Upper lobe of left lung (tissue), 6 donors: ENCODE results near the gene RNLS. TPM values are rescaled to one million over a fixed set of nuclear protein-coding genes. Genes with fewer than 3 reads are reported as not detected.

Experiments
- ATAC-seq, 2 donors: fragments of 200-7000 bp; cut with Tn5 transposase; one replicate each; pipeline ENCODE4 v1.9.1; 2022; ENCODE audit warnings: mild to moderate bottlenecking in 2 of 2, moderate library complexity in 2 of 2; ENCODE audit not compliant: low FRiP score in 2 of 2
- DNase-seq, 2 donors: peaks; one replicate each; pipeline ENCODE4 v3.0.0-alpha.2; 2019 to 2020
- H3K27ac ChIP-seq, 4 donors: fragments of 200-600 bp; sonication (generic); one replicate each; pipeline ENCODE4 v1.5.1; 2016 to 2019
- H3K27me3 ChIP-seq, 4 donors: fragments of 200-600 bp; sonication (generic); one replicate each; pipeline ENCODE4 v1.5.1; 2017 to 2019
- H3K36me3 ChIP-seq, 4 donors: fragments of 200-600 bp; sonication (generic); one replicate each; pipeline ENCODE4 v1.5.1; 2016 to 2019
- H3K4me1 ChIP-seq, 4 donors: fragments of 200-600 bp; sonication (generic); one replicate each; pipeline ENCODE4 v1.5.1; 2018 to 2019
- H3K4me3 ChIP-seq, 4 donors: fragments of 200-600 bp; sonication (generic); one replicate each; pipeline ENCODE4 v1.5.1; 2017 to 2019; ENCODE audit warnings: mild to moderate bottlenecking in 2 of 4, moderate library complexity in 1 of 4
- H3K9me3 ChIP-seq, 4 donors: fragments of 200-600 bp; sonication (generic); one replicate each; pipeline ENCODE4 v1.5.1; 2018 to 2019
- EP300 ChIP-seq, 4 donors: sonication (generic); formaldehyde crosslinking; IDR thresholded peaks; one replicate each; pipeline ENCODE4 v1.5.1; 2017; ENCODE audit warnings: antibody characterized with exemption in 4 of 4, control low read depth in 2 of 4
- POLR2A ChIP-seq, 4 donors: fragments of 450-650 bp; IDR thresholded peaks; one replicate each; pipeline ENCODE4 v1.5.1; 2016 to 2017; ENCODE audit warnings: antibody characterized with exemption in 4 of 4, mild to moderate bottlenecking in 2 of 4
- POLR2AphosphoS5 ChIP-seq, 2 donors: sonication (generic); formaldehyde crosslinking; IDR thresholded peaks; one replicate each; pipeline ENCODE4 v1.5.1; 2017; ENCODE audit warnings: antibody characterized with exemption in 2 of 2
- WGBS, 2 donors: methylation state at CpG; one replicate each; pipeline ENCODE4 v1.1.5; 2017 to 2018; 5-methylcytosine and 5-hydroxymethylcytosine counted together
- total RNA-seq, 6 donors: library from RNA; depleted of rRNA in 4 of 6; stranded (reverse); fragments of >200 nt in 4 of 6; gene quantifications; one replicate each; pipeline versions ENCODE4 v1.1.0 to v1.2.1, GENCODE V29; 2016 to 2021
- TF ChIP-seq, protein P1 (sequence below), 6 experiments: fragments of 450-650 bp in 4 of 6; fragments of 200-600 bp in 2 of 6; sonication (generic) in 2 of 6; IDR thresholded peaks; one replicate each; pipeline ENCODE4 v1.5.1; 2016 to 2019; ENCODE audit warnings: antibody characterized with exemption in 6 of 6
- donor health status: DM: no; HTN: no; CAD: no; lungs with moderate emphysema.
- donor health status: DM: no; HTN: yes; CAD: no; lungs with severe emphysema.

Gene RNLS
- total RNA-seq, 6 donors from 2014 or later: 5.0 to 27.1 (median 15.0) TPM

DNA sequence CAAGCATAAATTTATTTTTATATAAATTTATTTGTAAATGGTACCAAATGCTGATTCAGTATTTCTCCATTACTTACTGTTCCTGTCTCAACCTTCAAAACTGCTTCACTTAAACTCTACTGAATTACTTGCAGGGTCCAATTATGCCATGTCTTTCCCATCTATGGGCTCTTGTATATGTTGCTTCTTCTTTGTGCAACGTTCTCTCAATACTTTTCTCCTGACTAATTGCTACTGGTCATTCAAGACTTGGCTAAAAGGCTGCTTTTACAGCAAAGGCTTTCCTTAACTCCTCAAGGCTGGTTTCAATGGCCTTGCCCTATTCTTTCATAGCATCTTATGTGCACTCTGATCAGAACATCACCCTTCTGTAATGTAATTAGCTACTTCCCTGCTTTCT lies 67.9 kb downstream of the RNLS start:
- H3K36me3 ChIP-seq: no peaks in the 10 kb centered on the region
- no peaks in the 10 kb centered on the region for H3K4me1 ChIP-seq
- no peak overlapping the region for H3K4me3 ChIP-seq
- TF ChIP-seq EP300 (IDR thresholded peaks at IDR 0.05): no peak
- no peak for TF ChIP-seq POLR2AphosphoS5 (IDR thresholded peaks at IDR 0.05)
- TF ChIP-seq POLR2A (IDR thresholded peaks at IDR 0.05): no peak
- TF ChIP-seq, protein P1, sequence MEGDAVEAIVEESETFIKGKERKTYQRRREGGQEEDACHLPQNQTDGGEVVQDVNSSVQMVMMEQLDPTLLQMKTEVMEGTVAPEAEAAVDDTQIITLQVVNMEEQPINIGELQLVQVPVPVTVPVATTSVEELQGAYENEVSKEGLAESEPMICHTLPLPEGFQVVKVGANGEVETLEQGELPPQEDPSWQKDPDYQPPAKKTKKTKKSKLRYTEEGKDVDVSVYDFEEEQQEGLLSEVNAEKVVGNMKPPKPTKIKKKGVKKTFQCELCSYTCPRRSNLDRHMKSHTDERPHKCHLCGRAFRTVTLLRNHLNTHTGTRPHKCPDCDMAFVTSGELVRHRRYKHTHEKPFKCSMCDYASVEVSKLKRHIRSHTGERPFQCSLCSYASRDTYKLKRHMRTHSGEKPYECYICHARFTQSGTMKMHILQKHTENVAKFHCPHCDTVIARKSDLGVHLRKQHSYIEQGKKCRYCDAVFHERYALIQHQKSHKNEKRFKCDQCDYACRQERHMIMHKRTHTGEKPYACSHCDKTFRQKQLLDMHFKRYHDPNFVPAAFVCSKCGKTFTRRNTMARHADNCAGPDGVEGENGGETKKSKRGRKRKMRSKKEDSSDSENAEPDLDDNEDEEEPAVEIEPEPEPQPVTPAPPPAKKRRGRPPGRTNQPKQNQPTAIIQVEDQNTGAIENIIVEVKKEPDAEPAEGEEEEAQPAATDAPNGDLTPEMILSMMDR (IDR thresholded peaks at IDR 0.05): no peak
- ATAC-seq: no peak
- no peaks in the 10 kb centered on the region for H3K27me3 ChIP-seq
- no peak for DNase-seq
- no peak overlapping the region for H3K27ac ChIP-seq
- WGBS, 2 donors: 75 to 89% methylated on average over 1 of the region's 1 CpG
- no peaks in the 10 kb centered on the region for H3K9me3 ChIP-seq

DNA sequence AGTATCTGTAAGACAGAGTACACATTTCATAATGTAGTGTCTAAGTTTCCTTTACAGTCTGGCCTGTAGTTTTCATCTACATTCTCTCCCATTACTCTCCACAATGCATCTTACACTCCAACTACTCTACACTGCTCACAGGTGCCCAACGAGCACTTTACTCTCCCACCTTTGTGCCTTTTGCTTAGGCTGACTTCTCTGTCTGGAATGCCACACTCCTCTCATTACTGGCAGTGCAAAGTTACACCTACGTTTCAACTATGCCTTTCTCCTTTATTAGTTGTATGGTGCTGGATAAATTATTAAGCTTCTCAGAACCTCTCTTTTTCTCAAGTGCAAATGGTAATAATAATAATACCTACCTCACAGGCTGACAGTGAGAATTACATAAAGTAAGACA lies 70.5 kb downstream of the RNLS start:
- no peaks in the 10 kb centered on the region for H3K27me3 ChIP-seq
- WGBS, 2 donors: 60 to 61% methylated on average over 2 of the region's 2 CpGs
- no peaks in the 10 kb centered on the region for H3K36me3 ChIP-seq
- no peak overlapping the region for H3K4me3 ChIP-seq
- no peaks in the 10 kb centered on the region for H3K9me3 ChIP-seq
- TF ChIP-seq POLR2A (IDR thresholded peaks at IDR 0.05): no peak
- TF ChIP-seq EP300 (IDR thresholded peaks at IDR 0.05): no peak
- no peak for TF ChIP-seq POLR2AphosphoS5 (IDR thresholded peaks at IDR 0.05)
- TF ChIP-seq, protein P1 (IDR thresholded peaks at IDR 0.05): no peak
- DNase-seq (no peak), ATAC-seq (no peak)
- no peaks in the 10 kb centered on the region for H3K4me1 ChIP-seq
- H3K27ac ChIP-seq: no peak overlapping the region

DNA sequence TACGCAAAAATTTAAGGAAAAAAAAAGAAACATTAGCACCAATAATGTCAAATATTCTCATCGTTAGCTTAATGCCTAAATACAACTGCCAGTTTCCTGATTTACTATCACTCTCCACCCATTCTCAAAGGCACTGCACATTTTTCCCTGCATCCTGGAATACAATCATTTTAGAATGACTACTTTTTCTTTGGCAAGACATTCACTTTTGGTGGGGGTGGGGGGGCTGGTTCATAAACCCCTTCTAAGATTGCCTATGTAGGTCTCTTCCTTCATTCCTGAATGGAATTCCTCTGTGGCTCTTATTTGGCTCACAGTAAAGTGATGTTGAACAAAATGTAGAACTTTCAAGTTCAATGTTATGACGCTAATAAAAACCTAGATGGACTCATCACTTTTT lies 74.3 kb downstream of the RNLS start:
- H3K36me3 ChIP-seq: no peaks in the 10 kb centered on the region
- DNase-seq (no peak), ATAC-seq (no peak)
- 59 to 71% methylated on average over 3 of the region's 3 CpGs for WGBS, 2 donors
- H3K27me3 ChIP-seq: no peaks in the 10 kb centered on the region
- no peak overlapping the region for H3K27ac ChIP-seq
- H3K4me3 ChIP-seq: no peak overlapping the region
- H3K9me3 ChIP-seq: no peaks in the 10 kb centered on the region
- TF ChIP-seq POLR2A (IDR thresholded peaks at IDR 0.05) (no peak), EP300 (IDR thresholded peaks at IDR 0.05) (no peak), POLR2AphosphoS5 (IDR thresholded peaks at IDR 0.05) (no peak)
- TF ChIP-seq, protein P1 (IDR thresholded peaks at IDR 0.05): no peak
- no peaks in the 10 kb centered on the region for H3K4me1 ChIP-seq

DNA sequence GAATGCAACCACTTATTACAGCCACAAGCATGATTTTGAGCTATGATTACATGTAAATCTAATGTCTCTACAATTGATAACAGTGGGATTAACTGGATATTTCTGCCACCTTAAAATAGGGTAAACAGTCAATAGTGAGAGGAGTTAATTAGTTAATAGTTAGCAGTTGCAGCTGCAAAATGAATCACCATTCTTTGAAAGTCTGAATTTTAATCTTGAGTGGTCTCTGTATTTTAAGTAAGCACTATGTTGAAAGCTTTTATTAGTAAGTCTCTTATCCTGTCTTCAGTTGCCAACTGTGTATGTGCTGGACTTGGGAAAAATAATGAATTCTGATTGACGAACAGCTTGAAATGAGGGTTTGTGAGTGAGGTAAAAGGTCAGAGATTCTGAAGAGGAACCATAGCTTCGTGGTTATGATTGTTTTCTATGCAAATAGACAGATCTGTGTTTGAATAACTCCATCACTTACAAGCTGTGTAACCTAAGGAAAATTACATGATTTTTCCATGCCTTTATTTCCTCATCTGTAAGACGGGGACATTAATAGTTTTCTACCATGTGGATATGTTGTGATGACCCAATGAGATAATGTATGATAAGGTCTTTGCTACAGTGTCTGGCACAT lies 75.2 kb downstream of the RNLS start:
- Histone ChIP-seq H3K27ac (no peak overlapping the region), H3K36me3 (no peaks in the 10 kb centered on the region), H3K9me3 (no peaks in the 10 kb centered on the region), H3K27me3 (no peaks in the 10 kb centered on the region), H3K4me1 (no peaks in the 10 kb centered on the region), H3K4me3 (no peak overlapping the region)
- 66 to 79% methylated on average over 3 of the region's 3 CpGs for WGBS, 2 donors
- TF ChIP-seq, protein P1 (IDR thresholded peaks at IDR 0.05): no peak
- no peak for TF ChIP-seq POLR2A (IDR thresholded peaks at IDR 0.05)
- no peak for TF ChIP-seq POLR2AphosphoS5 (IDR thresholded peaks at IDR 0.05)
- TF ChIP-seq EP300 (IDR thresholded peaks at IDR 0.05): no peak
- DNase-seq: no peak
- no peak for ATAC-seq

DNA sequence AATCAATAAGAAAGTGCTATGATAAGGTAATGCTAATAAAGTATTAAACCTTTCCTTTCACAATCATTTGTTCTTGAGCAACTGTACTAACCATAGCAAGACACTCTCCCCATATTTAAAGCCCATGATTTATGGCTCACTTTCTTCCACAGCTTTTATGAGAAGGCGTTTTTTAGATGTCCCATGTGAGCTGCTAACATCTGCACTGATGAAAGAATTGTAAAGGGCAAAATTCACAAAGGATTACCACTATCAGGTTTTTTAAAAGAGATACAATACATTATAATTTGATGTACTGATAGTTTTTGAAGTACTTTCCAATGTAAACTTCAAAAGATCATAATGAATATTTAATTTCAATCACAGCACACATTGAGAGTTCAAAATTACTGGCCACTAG lies 75.7 kb downstream of the RNLS start:
- ATAC-seq (no peak), DNase-seq (no peak)
- H3K36me3 ChIP-seq: no peaks in the 10 kb centered on the region
- TF ChIP-seq POLR2A (IDR thresholded peaks at IDR 0.05) (no peak), EP300 (IDR thresholded peaks at IDR 0.05) (no peak), POLR2AphosphoS5 (IDR thresholded peaks at IDR 0.05) (no peak)
- TF ChIP-seq, protein P1 (IDR thresholded peaks at IDR 0.05): no peak
- no peak overlapping the region for H3K27ac ChIP-seq
- H3K27me3 ChIP-seq: no peaks in the 10 kb centered on the region
- WGBS, 2 donors: 64 to 71% methylated on average over 1 of the region's 1 CpG
- no peak overlapping the region for H3K4me3 ChIP-seq
- H3K9me3 ChIP-seq: no peaks in the 10 kb centered on the region
- no peaks in the 10 kb centered on the region for H3K4me1 ChIP-seq
